Natural killer cell (primary cell): ENCODE data around the gene AKAP8. TPM values are rescaled to one million over a fixed set of nuclear protein-coding genes. Genes with fewer than 3 reads are reported as not detected.
A peak's percentile ranks its signal among the peaks of the same experiment; 100 is the strongest.

Source experiments
- ATAC-seq, 3 donors: fragments of 150-1000 bp in 2 of 3; fragments of 200-7000 bp in 1 of 3; cut with Tn5 transposase; 1 replicate in 1 of 3; 2 replicates in 2 of 3; pipeline ENCODE4 v1.10.0; 2021; ENCODE audit warnings: mild to moderate bottlenecking in 2 of 3, moderate library complexity in 2 of 3
- DNase-seq, 2 donors: peaks; one replicate each; pipeline versions ENCODE4 v3.0.0 to v3.0.0-alpha.2; 2013 to 2021; ENCODE audit warnings: mixed read lengths in 1 of 2
- H3K27ac ChIP-seq: one replicate; pipeline ENCODE4 v1.5.1; 2013; ENCODE audit warnings: mild to moderate bottlenecking, low read length
- H3K27me3 ChIP-seq: one replicate; pipeline ENCODE4 v1.6.1; 2013; ENCODE audit warnings: low read length; ENCODE audit not compliant: control insufficient read depth, insufficient read depth
- H3K36me3 ChIP-seq: one replicate; pipeline ENCODE4 v1.6.1; 2013; ENCODE audit warnings: low read length; ENCODE audit not compliant: control insufficient read depth, insufficient read depth
- H3K4me1 ChIP-seq: one replicate; pipeline ENCODE4 v1.6.1; 2013; ENCODE audit warnings: low read length; ENCODE audit not compliant: control insufficient read depth, insufficient read depth
- H3K4me3 ChIP-seq: one replicate; pipeline ENCODE4 v1.5.1; 2013; ENCODE audit warnings: low read length
- H3K9me3 ChIP-seq: one replicate; pipeline ENCODE4 v1.6.1; 2013; ENCODE audit warnings: low read length; ENCODE audit not compliant: control insufficient read depth, insufficient read depth
- H3K27ac Mint-ChIP-seq, 2 donors: one replicate each; pipeline ENCODE4 v1.8.0; 2022; ENCODE audit warnings: mild to moderate bottlenecking in 2 of 2, mixed read lengths in 2 of 2, moderate library complexity in 1 of 2
- H3K27me3 Mint-ChIP-seq, 2 donors: one replicate each; pipeline ENCODE4 v1.8.0; 2022; ENCODE audit warnings: low read depth in 2 of 2, mixed read lengths in 2 of 2
- H3K36me3 Mint-ChIP-seq: one replicate; pipeline ENCODE4 v1.8.0; 2022; ENCODE audit warnings: mixed read lengths
- H3K4me1 Mint-ChIP-seq, 2 donors: one replicate each; pipeline ENCODE4 v1.8.0; 2022; ENCODE audit warnings: mixed read lengths in 2 of 2
- H3K4me3 Mint-ChIP-seq: one replicate; pipeline ENCODE4 v1.8.0; 2022; ENCODE audit warnings: mild to moderate bottlenecking, moderate library complexity, mixed read lengths
- H3K9me3 Mint-ChIP-seq, 2 donors: one replicate each; pipeline ENCODE4 v1.8.0; 2022; ENCODE audit warnings: mixed read lengths in 2 of 2
- WGBS: methylation state at CpG from one replicate; pipeline ENCODE4 v1.1.7; 2013; ENCODE audit warnings: missing lambda C conversion rate; ENCODE audit not compliant: insufficient coverage; 5-methylcytosine and 5-hydroxymethylcytosine counted together
- intact Hi-C: fragments of 100-400 bp; cut with micrococcal nuclease; formaldehyde crosslinking; loops from one replicate; pipeline ENCODE4 v1.14.2; 2022
- total RNA-seq, 4 donors: library from RNA; stranded (reverse); fragments of 120-200 nt in 1 of 4; gene quantifications; one replicate each; pipeline versions ENCODE4 v1.2.3 to v1.2.4, GENCODE V29; 2013 to 2022
- TF ChIP-seq, protein P1 (sequence below): fragments of 200-600 bp; IDR thresholded peaks from one replicate; pipeline ENCODE4 v1.8.0; 2022; ENCODE audit warnings: antibody characterized with exemption

Gene AKAP8
- total RNA-seq, 3 donors from 2014 or later (not counting 1 experiment from before 2014, with no cell fraction given): 65.3 to 87.6 (median 76.9) TPM

DNA sequence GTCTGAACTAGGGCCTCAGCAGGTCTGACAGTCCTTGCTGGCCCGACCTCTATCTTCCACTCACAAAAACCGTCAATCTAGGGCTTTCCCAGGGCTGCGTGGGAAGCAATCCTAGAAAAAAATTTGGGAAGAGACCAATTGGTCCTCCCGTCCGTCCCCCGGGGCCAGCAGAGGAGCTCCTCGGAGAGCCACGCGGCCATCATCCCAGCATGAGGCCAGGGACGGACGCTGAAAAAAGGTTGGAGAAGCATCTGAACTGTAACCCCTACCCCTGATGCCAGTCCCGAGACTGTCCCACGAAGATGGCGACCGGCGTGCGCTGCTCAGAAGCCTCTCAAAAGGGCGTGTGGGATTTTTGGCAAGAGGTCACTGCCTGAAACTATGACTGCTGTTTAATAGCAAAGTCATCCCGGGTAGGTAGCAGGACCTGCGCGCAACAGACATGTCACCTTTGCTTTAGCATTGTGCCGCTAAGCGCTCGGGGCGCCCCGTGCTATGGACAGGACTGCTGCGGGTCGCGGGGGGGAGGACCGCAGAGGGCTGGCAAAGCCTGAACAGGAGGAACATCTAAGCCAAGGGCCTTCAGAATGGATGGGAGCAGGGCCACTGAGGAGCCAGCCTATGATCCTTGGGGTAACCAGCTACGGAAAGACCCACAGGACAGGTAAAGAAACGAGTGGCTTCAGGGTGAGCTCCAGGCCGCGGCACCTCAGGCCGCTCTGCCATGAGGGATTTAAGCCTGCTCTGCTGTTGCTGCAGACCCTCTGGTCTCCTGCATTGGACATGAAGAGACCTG lies 10.6 kb downstream of the AKAP8 start:
- Histone ChIP-seq H3K4me1 (no peaks in the 10 kb centered on the region), H3K4me3 (no peak overlapping the region), H3K9me3 (no peaks in the 10 kb centered on the region), H3K27me3 (no peaks in the 10 kb centered on the region), H3K36me3 (peaks cover 81% of the 10 kb centered on the region), H3K27ac (no peak overlapping the region)
- Mint-ChIP-seq H3K4me3 (no peak overlapping the region), H3K36me3 (no peaks in the 10 kb centered on the region), H3K4me1 (peaks cover 0 to 16% of the 10 kb centered on the region in 2 donors), H3K27me3 (no peaks in the 10 kb centered on the region), H3K27ac (peak overlapping the region; percentile 21 to 63), H3K9me3 (no peaks in the 10 kb centered on the region)
- DNase-seq (no peak), ATAC-seq (no peak)
- 97% methylated on average over 35 of the region's 35 CpGs for WGBS
- intact Hi-C loops: no loop called here
- TF ChIP-seq, protein P1, sequence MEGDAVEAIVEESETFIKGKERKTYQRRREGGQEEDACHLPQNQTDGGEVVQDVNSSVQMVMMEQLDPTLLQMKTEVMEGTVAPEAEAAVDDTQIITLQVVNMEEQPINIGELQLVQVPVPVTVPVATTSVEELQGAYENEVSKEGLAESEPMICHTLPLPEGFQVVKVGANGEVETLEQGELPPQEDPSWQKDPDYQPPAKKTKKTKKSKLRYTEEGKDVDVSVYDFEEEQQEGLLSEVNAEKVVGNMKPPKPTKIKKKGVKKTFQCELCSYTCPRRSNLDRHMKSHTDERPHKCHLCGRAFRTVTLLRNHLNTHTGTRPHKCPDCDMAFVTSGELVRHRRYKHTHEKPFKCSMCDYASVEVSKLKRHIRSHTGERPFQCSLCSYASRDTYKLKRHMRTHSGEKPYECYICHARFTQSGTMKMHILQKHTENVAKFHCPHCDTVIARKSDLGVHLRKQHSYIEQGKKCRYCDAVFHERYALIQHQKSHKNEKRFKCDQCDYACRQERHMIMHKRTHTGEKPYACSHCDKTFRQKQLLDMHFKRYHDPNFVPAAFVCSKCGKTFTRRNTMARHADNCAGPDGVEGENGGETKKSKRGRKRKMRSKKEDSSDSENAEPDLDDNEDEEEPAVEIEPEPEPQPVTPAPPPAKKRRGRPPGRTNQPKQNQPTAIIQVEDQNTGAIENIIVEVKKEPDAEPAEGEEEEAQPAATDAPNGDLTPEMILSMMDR: no peak

DNA sequence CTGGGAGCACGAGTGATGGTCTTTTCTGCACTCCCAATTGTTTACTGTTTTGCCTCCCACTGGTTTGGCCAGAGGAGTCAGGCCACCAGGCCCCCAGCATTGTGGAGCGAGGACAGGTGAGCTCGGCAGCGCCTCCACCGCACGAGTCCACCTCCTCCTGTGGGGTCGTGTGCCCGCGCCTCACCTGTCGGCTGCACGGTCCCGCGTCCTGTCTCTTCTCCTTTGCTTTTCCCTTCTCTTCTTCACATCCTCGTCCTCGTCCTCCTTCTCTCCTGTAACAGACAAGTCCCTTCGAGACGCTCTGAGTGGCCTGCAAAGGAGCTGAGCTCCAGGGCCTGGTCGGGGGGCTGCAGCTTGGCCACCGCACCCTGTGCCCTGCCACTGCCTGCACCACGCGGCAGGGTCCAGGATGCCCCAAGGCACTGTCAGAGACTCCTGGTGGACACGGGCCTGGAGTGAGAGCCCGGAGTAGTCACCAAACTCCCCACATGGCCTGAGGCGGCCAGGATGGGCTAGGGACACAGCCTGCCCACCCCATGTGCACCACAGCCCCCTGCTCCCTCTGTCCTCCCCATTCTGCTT lies 11.4 kb downstream of the AKAP8 start:
- Histone ChIP-seq H3K4me1 (no peaks in the 10 kb centered on the region), H3K27ac (no peak overlapping the region), H3K4me3 (no peak overlapping the region), H3K9me3 (no peaks in the 10 kb centered on the region), H3K27me3 (no peaks in the 10 kb centered on the region), H3K36me3 (peaks cover 73% of the 10 kb centered on the region)
- Mint-ChIP-seq H3K36me3 (no peaks in the 10 kb centered on the region), H3K4me3 (no peak overlapping the region), H3K4me1 (peaks cover 0 to 8% of the 10 kb centered on the region in 2 donors), H3K27ac (peak overlapping the region; percentile 21 to 63), H3K9me3 (no peaks in the 10 kb centered on the region), H3K27me3 (no peaks in the 10 kb centered on the region)
- ATAC-seq: no peak
- intact Hi-C loops: no loop called here
- TF ChIP-seq, protein P1: no peak
- WGBS: 97% methylated on average over 24 of the region's 24 CpGs
- no peak for DNase-seq

DNA sequence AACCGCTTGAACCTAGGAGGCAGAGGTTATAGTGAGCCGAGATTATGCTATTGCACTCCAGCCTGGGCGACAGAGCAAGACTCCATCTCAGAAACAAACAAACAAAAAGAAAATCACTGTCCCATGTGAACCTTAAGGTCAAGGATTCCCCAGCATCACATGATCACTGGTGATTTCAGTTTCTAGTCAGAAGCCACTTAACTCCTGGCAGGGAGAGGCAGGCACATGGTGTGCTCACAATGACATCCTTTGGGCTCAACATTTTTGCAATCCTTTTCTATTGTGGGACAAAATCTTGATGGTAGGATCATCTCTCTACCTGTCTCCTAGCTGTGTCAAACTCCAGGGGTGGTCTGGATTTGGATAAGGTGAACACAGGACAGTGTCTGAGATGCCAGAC lies 12.1 kb downstream of the AKAP8 start:
- H3K27me3 ChIP-seq: no peaks in the 10 kb centered on the region
- TF ChIP-seq, protein P1: no peak
- H3K9me3 ChIP-seq: no peaks in the 10 kb centered on the region
- H3K36me3 ChIP-seq: peaks cover 66% of the 10 kb centered on the region
- no peaks in the 10 kb centered on the region for H3K27me3 Mint-ChIP-seq
- intact Hi-C loops: no loop called here
- H3K4me1 Mint-ChIP-seq: peaks cover 0 to 7% of the 10 kb centered on the region in 2 donors
- H3K9me3 Mint-ChIP-seq: no peaks in the 10 kb centered on the region
- WGBS: 98% methylated on average over 3 of the region's 3 CpGs
- ATAC-seq (no peak), DNase-seq (no peak)
- H3K4me3 Mint-ChIP-seq: no peak overlapping the region
- no peak overlapping the region for H3K27ac ChIP-seq
- H3K4me3 ChIP-seq: no peak overlapping the region
- no peak overlapping the region for H3K27ac Mint-ChIP-seq
- H3K4me1 ChIP-seq: no peaks in the 10 kb centered on the region
- H3K36me3 Mint-ChIP-seq: no peaks in the 10 kb centered on the region
